Astrocyte of the cerebellum (primary cell): Measurements from ENCODE around the gene SLC6A16.

Experiments
- DNase-seq: peaks from one replicate; pipeline ENCODE4 v3.0.0-alpha.2; 2011; ENCODE audit warnings: low read depth
- H3K4me3 ChIP-seq: 2 replicates; pipeline ENCODE4 v1.5.1; 2011; ENCODE audit warnings: mild to moderate bottlenecking, low read depth, low read length, moderate library complexity
- CTCF ChIP-seq: IDR thresholded peaks from 2 replicates; pipeline ENCODE4 v1.5.1; 2012; ENCODE audit warnings: low read length, low read depth, moderate library complexity, mild to moderate bottlenecking; ENCODE audit errors: missing control alignments
- in situ Hi-C: cut with HindIII; loops from 2 replicates; pipeline ENCODE4 v1.10.0; 2017; ENCODE audit warnings: low sequenced_read_pairs

The SLC6A16 gene

GRCh38 chr19:49249933-49250332 lies 75.1 kb downstream of the SLC6A16 start:
- no peak for TF ChIP-seq CTCF
- H3K4me3 ChIP-seq: no peak overlapping the region
- no peak for DNase-seq
- in situ Hi-C loops: no loop called here

GRCh38 chr19:49247676-49248075 lies 77.3 kb downstream of the SLC6A16 start:
- in situ Hi-C loops: no loop called here
- no peak overlapping the region for H3K4me3 ChIP-seq
- DNase-seq: no peak
- no peak for TF ChIP-seq CTCF

GRCh38 chr19:49244256-49244655 lies 80.7 kb downstream of the SLC6A16 start:
- in situ Hi-C loops: no loop called here
- DNase-seq: no peak
- no peak overlapping the region for H3K4me3 ChIP-seq
- no peak for TF ChIP-seq CTCF

- no peak for TF ChIP-seq CTCF
- no peak for DNase-seq
- no peak overlapping the region for H3K4me3 ChIP-seq
- in situ Hi-C loops: no loop called here
Measured at GRCh38 chr19:49243726-49244125, 81.3 kb downstream of the SLC6A16 start.

- no peak for TF ChIP-seq CTCF
- in situ Hi-C loops: no loop called here
- no peak overlapping the region for H3K4me3 ChIP-seq
Measured at GRCh38 chr19:49243129-49243528, 81.9 kb downstream of the SLC6A16 start.

GRCh38 chr19:49241769-49242168 lies 83.2 kb downstream of the SLC6A16 start:
- H3K4me3 ChIP-seq: no peak overlapping the region
- in situ Hi-C loops: no loop called here
- TF ChIP-seq CTCF: no peak
- no peak for DNase-seq

More at GRCh38 chr19:49243129-49243528, 81.9 kb downstream of the SLC6A16 start:
- DNase-seq: no peak
